ENCODE data around the gene NUDT4.

The NUDT4 gene

GRCh38 chr12:93377252-93378195 is at the start of gene NUDT4:
Gene NUDT4, plus strand, starts transcription at chr12:93377925. Its CDS starts 398 bp downstream, at chr12:93378323.
- DNase-seq, result peak; percentile 47

GRCh38 chr12:93333054-93333453 is 44.7 kb upstream of the NUDT4 start:
- DNase-seq, result no peak

- DNase-seq, result no peak
These were observed 43.9 kb upstream of the NUDT4 start for GRCh38 chr12:93333828-93334227.

- no peak for DNase-seq
These were observed 42.0 kb upstream of the NUDT4 start for GRCh38 chr12:93335603-93336162.

GRCh38 chr12:93336291-93336741 is 41.4 kb upstream of the NUDT4 start:
- no peak for DNase-seq

- DNase-seq, result no peak
These were observed 39.1 kb upstream of the NUDT4 start for GRCh38 chr12:93338598-93338997.

- DNase-seq, result no peak
These were observed 38.0 kb upstream of the NUDT4 start for GRCh38 chr12:93339695-93340094.

GRCh38 chr12:93341409-93342049 is 36.2 kb upstream of the NUDT4 start:
- no peak for DNase-seq

GRCh38 chr12:93347054-93347785 is 30.5 kb upstream of the NUDT4 start:
- no peak for DNase-seq

- no peak for DNase-seq
These were observed 28.9 kb upstream of the NUDT4 start for GRCh38 chr12:93348575-93349435.

- no peak for DNase-seq
These were observed 26.0 kb upstream of the NUDT4 start for GRCh38 chr12:93351726-93352125.

GRCh38 chr12:93352321-93352720 is 25.4 kb upstream of the NUDT4 start:
- no peak for DNase-seq

- no peak for DNase-seq
These were observed 21.5 kb upstream of the NUDT4 start for GRCh38 chr12:93356214-93356613.

- DNase-seq, result no peak
These were observed 19.7 kb upstream of the NUDT4 start for GRCh38 chr12:93358058-93358457.

GRCh38 chr12:93358821-93359220 is 18.9 kb upstream of the NUDT4 start:
- no peak for DNase-seq

GRCh38 chr12:93360688-93361087 is 17.0 kb upstream of the NUDT4 start:
- no peak for DNase-seq

GRCh38 chr12:93361151-93361919 is 16.4 kb upstream of the NUDT4 start:
- DNase-seq, result no peak

GRCh38 chr12:93363841-93364297 is 13.9 kb upstream of the NUDT4 start:
- DNase-seq, result no peak

- no peak for DNase-seq
These were observed 11.9 kb upstream of the NUDT4 start for GRCh38 chr12:93365616-93366405.

- no peak for DNase-seq
These were observed 11.3 kb upstream of the NUDT4 start for GRCh38 chr12:93366422-93366821.
